Left ventricle myocardium superior (tissue), 1 donor: ENCODE measurements around the gene EPS8L2. TPM values are rescaled to one million over a fixed set of nuclear protein-coding genes. Genes with fewer than 3 reads are reported as not detected.

Experiments used
- ATAC-seq: fragments of 200-7000 bp; cut with Tn5 transposase; one replicate; pipeline ENCODE4 v1.9.1; 2020; ENCODE audit warnings: mild to moderate bottlenecking, moderate library complexity
- DNase-seq: peaks from one replicate; pipeline ENCODE4 v3.0.0-alpha.2; 2020
- intact Hi-C: fragments of 100-400 bp; cut with micrococcal nuclease; formaldehyde crosslinking; loops from one replicate; pipeline ENCODE4 v1.11.0; 2022
- total RNA-seq: library from RNA; stranded (reverse); fragmentation: NEBNext Ultra II Directional; extraction: Animal tissue kit (Norgen Biotek cat#: 25700); gene quantifications from one replicate; pipeline ENCODE4 v1.2.1, GENCODE V29; 2021
- donor health status: DM: no; HTN: yes; CAD: no; lungs with severe emphysema.

Gene EPS8L2
- total RNA-seq, 1 donor from 2014 or later = 3.3 TPM

DNA sequence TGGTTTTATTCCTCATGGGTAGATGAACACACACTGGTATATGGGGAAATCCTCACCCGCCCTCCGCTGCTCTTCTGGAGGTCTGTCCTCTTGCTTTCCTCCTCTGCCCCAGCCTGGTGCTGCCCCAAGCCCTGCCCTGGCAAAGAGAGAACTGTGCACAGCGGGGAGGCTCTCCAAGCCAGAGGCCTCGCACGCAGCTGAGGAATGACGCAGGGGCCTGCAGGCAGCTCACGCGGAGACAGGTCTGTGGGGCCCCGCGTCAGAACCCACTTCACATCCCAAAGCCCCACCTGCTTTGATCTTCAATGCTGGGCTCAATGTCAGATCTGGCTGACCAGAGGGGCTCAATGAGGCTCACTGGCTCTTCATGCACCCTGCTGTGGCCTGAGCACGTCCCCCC lies 61.2 kb downstream of the EPS8L2 start:
- intact Hi-C loops = no loop called here
- no peak for DNase-seq

GRCh38 chr11:769887-770641 lies 64.0 kb downstream of the EPS8L2 start:
- no peak for ATAC-seq
- intact Hi-C loops = no loop called here
- no peak for DNase-seq

More for the DNA sequence above, 61.2 kb downstream of the EPS8L2 start:
- ATAC-seq = no peak

GRCh38 chr11:770642-771616 lies 64.9 kb downstream of the EPS8L2 start:
- intact Hi-C loops = no loop called here
- ATAC-seq (no peak), DNase-seq (no peak)

DNA sequence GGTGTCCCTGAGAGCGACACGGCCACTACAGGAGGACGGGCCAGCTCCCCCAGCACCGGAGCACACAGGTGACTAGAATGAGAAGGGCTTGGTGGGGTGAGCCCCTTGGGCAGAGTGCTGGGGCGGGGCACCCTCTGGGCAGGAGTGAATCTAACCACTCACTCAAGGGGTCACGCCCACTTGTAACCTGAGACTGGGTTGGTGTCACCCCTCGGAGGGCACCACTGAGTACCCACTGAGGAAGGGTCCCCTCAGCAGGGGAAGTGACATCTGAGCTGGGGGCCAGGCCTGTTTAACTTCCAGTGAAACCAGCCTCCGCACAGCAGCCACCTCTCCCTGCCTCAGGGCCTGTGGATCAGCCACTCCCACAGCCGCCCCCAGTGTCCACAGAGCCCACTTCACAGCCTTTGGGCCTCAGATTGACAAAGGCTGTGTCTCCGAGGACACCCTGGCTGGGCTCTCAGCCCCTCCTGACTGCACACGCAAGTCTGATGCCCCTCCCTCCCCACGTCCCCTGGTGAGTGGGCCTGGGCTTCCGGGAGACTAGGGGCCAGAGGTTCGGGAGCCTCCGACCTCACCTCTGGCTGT lies 65.7 kb downstream of the EPS8L2 start:
- no peak for DNase-seq
- no peak for ATAC-seq
- intact Hi-C loops = no loop called here

DNA sequence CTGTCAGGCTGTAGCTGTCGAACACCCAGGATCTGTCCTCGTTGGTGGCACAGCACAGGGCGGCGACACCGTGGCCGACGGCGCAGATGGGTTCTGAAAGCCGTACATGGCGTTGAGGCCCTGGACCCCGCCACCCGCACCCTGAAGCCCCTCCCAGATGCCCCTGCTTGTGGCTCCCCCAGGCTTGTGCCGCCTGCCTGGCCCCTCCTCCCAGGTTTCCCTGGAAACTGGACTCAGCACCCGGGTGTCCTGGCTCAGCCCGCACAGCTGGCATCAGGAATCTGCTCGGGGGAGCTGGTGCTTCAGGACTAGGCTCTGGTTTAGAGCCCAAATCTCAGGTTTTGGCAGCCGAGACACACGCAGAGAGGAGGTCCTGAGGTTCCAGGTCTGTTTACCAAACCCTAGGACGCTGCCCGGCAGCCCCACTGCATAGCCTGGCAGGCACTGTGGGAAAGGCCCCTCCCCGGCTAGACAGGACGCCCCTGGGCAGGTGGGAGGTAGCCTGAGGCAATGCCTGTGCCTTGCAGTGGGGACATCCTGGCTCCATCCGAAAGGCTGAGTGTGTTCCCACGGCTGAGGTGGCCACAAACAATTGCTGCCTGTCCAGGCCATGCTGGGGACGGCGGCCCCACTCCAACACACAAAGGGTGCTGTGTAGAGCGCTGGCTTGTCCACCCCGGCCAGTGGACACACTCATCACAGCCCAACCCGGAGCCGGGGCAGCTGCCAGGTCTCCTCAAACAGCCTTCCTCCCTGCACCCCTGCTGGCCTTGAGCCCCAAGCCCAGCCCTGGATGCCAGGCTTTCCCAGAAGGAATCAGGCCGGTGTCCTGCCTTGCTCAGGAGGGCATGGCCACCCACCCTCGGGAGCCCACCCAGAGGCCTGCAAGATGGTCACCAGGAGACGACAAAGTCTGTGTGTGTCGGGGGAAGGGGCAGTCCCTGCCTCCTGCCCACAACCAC lies 66.7 kb downstream of the EPS8L2 start:
- no peak for DNase-seq
- intact Hi-C loops = no loop called here
- ATAC-seq = no peak

GRCh38 chr11:773425-773824 lies 67.4 kb downstream of the EPS8L2 start:
- DNase-seq = no peak
- ATAC-seq = no peak
- intact Hi-C loops = no loop called here

- DNase-seq = no peak
- intact Hi-C loops = no loop called here
- ATAC-seq = no peak
Observed at GRCh38 chr11:773830-774229, 67.8 kb downstream of the EPS8L2 start.

- DNase-seq (no peak), ATAC-seq (no peak)
- intact Hi-C loops = no loop called here
Observed at GRCh38 chr11:774873-775592, 69.0 kb downstream of the EPS8L2 start.

GRCh38 chr11:776263-776560 lies 70.2 kb downstream of the EPS8L2 start:
- ATAC-seq (no peak), DNase-seq (no peak)
- intact Hi-C loops = no loop called here

- peak; percentile 50 for ATAC-seq
- no peak for DNase-seq
- intact Hi-C loops = no loop called here
Observed at GRCh38 chr11:776561-777287, 70.7 kb downstream of the EPS8L2 start.

Other genes starting within 250 kb of the EPS8L2 start
- 171 TPM for gene RNH1, start 199.0 kb upstream of the EPS8L2 start, total RNA-seq
- 67.1 TPM for gene HRAS, start 170.7 kb upstream of the EPS8L2 start, total RNA-seq
- 0.22 TPM for gene LRRC56, start 168.7 kb upstream of the EPS8L2 start, total RNA-seq
- 0.20 TPM for gene LMNTD2, start 145.5 kb upstream of the EPS8L2 start, total RNA-seq
- 4.6 TPM for gene RASSF7, start 145.3 kb upstream of the EPS8L2 start, total RNA-seq
- 18.5 TPM for gene PHRF1, start 129.8 kb upstream of the EPS8L2 start, total RNA-seq
- gene IRF7, start 90.3 kb upstream of the EPS8L2 start, total RNA-seq = 14.4 TPM
- not detected for gene CDHR5, start 81.3 kb upstream of the EPS8L2 start, total RNA-seq
- gene SCT, start 79.0 kb upstream of the EPS8L2 start, total RNA-seq = not detected
- not detected for gene DRD4, start 69.0 kb upstream of the EPS8L2 start, total RNA-seq
- 15.9 TPM for gene DEAF1, start 11.0 kb upstream of the EPS8L2 start, total RNA-seq
- gene TMEM80, start 10.4 kb upstream of the EPS8L2 start, total RNA-seq = 9.0 TPM
- gene TALDO1, start 41.2 kb downstream of the EPS8L2 start, total RNA-seq = 103 TPM
- 23.1 TPM for gene GATD1, start 71.3 kb downstream of the EPS8L2 start, total RNA-seq
- not detected for gene CEND1, start 83.9 kb downstream of the EPS8L2 start, total RNA-seq
- gene SLC25A22, start 92.0 kb downstream of the EPS8L2 start, total RNA-seq = 3.5 TPM
- gene PIDD1, start 99.0 kb downstream of the EPS8L2 start, total RNA-seq = 8.5 TPM
- 942 TPM for gene RPLP2, start 103.7 kb downstream of the EPS8L2 start, total RNA-seq
- 321 TPM for gene PNPLA2, start 112.7 kb downstream of the EPS8L2 start, total RNA-seq
- 31.0 TPM for gene CRACR2B, start 121.7 kb downstream of the EPS8L2 start, total RNA-seq
- 401 TPM for gene CD151, start 126.7 kb downstream of the EPS8L2 start, total RNA-seq
- gene POLR2L, start 136.3 kb downstream of the EPS8L2 start, total RNA-seq = 266 TPM
- gene TSPAN4, start 136.6 kb downstream of the EPS8L2 start, total RNA-seq = 40.5 TPM
- gene CHID1, start 204.6 kb downstream of the EPS8L2 start, total RNA-seq = 53.0 TPM
- gene AP2A2, start 219.6 kb downstream of the EPS8L2 start, total RNA-seq = 42.6 TPM